ENCODE data around the gene YKT6. TPM values are rescaled to one million over a fixed set of nuclear protein-coding genes. Genes with fewer than 3 reads are reported as not detected.

Gene YKT6
- total and polyA plus RNA-seq, 2 experiments from 2014 or later: 33.5 to 114 TPM

DNA sequence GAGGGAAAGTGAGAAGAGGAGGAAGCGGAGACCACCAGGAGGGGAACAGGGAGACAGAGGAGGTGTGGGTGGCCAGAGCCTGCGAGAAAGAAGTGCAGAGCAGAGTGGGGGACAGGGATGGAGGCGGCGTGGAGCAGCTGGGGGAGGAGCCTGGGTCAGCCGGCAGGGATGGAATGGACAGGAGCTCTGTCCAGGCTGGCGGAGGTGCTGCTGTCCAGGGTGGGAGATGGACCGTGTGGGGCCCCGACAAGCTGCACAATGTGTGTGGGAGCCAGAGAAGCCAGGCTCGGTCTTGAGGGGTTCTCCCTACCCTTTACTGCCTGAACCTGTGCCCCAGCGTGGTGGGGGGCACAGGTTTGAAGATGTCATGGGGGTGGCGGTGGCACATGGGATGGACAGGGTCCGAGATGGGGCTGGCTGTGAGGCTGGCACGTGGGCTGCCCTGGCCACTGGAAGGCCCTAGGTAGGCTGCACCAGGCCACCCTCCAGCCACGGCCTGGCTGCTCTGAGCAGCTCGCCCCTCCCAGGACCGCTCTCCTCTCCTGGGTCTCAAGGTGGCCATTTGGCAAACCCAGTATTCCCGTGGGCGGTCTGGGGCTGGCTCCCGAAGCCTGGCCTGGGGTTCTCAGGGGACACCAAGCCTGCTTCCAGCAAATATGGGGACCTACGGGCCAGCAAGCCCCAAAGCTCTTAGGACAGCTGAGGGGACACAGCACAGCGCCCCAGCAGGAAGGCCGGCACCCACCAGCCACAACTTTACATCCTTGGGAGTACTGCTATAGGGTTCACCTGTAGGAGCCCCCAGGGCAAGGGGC, 32.3 kb downstream of the YKT6 start (continued):
- TF ChIP-seq NANOG (IDR thresholded peaks at IDR 0.05; ENCODE audit: borderline replicate concordance): no peak

DNA sequence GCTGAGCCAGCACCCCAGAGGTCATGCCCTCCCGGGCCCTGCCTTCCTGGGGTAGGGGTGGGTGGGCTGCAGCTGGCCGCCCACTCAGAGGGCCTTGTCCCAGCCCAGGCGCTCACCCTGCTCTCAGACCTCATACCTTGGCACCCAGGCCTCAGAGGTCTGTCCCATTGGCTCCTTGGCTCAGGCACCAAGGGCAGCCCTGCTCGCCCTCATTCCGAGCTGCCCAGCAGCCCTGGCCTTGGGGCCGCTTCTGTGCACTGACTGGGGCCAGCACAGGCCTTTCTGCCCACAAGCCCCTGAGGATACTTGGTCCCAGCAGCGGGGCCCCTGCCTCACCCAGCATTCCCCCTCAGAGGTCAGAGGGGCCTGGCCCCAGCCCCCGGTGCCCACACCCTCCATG, 34.3 kb downstream of the YKT6 start:
- H3K9me2 ChIP-seq (ENCODE audit: insufficient read depth): no peaks in the 10 kb centered on the region
- no peak overlapping the region for H3K4me3 ChIP-seq
- H2AFZ ChIP-seq: no peak overlapping the region
- Mint-ChIP-seq H3K4me3 (no peak overlapping the region), H3K27me3 (ENCODE audit: insufficient read depth, low read depth, poor library complexity) (peaks cover 7% of the 10 kb centered on the region), H3K4me1 (peaks cover 7% of the 10 kb centered on the region), H3K36me3 (ENCODE audit: low read depth) (no peaks in the 10 kb centered on the region), H3K27ac (no peak overlapping the region), H3K9me3 (no peaks in the 10 kb centered on the region)
- H3K36me3 ChIP-seq (ENCODE audit: insufficient read depth): no peaks in the 10 kb centered on the region
- no peak overlapping the region for H3K4me2 ChIP-seq
- no peaks in the 10 kb centered on the region for H4K20me1 ChIP-seq (replicated peaks; ENCODE audit: insufficient read depth)
- H3K79me2 ChIP-seq (replicated peaks; ENCODE audit: insufficient read depth): no peaks in the 10 kb centered on the region
- H3K27ac ChIP-seq (ENCODE audit: low read depth): no peak overlapping the region
- no peaks in the 10 kb centered on the region for H3K4me1 ChIP-seq (ENCODE audit: insufficient read depth)
- DNase-seq (ENCODE audit: low spot score): no peak
- no peaks in the 10 kb centered on the region for H3F3A ChIP-seq (replicated peaks; ENCODE audit: low read depth)
- no peaks in the 10 kb centered on the region for H3K27me3 ChIP-seq (ENCODE audit: insufficient read depth)
- ATAC-seq: no peak
- TF ChIP-seq, protein P1, sequence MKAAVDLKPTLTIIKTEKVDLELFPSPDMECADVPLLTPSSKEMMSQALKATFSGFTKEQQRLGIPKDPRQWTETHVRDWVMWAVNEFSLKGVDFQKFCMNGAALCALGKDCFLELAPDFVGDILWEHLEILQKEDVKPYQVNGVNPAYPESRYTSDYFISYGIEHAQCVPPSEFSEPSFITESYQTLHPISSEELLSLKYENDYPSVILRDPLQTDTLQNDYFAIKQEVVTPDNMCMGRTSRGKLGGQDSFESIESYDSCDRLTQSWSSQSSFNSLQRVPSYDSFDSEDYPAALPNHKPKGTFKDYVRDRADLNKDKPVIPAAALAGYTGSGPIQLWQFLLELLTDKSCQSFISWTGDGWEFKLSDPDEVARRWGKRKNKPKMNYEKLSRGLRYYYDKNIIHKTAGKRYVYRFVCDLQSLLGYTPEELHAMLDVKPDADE (IDR thresholded peaks at IDR 0.05): no peak
- TF ChIP-seq, protein P2, sequence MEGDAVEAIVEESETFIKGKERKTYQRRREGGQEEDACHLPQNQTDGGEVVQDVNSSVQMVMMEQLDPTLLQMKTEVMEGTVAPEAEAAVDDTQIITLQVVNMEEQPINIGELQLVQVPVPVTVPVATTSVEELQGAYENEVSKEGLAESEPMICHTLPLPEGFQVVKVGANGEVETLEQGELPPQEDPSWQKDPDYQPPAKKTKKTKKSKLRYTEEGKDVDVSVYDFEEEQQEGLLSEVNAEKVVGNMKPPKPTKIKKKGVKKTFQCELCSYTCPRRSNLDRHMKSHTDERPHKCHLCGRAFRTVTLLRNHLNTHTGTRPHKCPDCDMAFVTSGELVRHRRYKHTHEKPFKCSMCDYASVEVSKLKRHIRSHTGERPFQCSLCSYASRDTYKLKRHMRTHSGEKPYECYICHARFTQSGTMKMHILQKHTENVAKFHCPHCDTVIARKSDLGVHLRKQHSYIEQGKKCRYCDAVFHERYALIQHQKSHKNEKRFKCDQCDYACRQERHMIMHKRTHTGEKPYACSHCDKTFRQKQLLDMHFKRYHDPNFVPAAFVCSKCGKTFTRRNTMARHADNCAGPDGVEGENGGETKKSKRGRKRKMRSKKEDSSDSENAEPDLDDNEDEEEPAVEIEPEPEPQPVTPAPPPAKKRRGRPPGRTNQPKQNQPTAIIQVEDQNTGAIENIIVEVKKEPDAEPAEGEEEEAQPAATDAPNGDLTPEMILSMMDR (conservative IDR thresholded peaks at IDR 0.05; ENCODE audit: low read depth in 2 of 2): no peak
- TF ChIP-seq CREB1 (CRISPR knock-in tag; IDR thresholded peaks at IDR 0.05; ENCODE audit: low read depth): no peak
- TF ChIP-seq, protein P3, sequence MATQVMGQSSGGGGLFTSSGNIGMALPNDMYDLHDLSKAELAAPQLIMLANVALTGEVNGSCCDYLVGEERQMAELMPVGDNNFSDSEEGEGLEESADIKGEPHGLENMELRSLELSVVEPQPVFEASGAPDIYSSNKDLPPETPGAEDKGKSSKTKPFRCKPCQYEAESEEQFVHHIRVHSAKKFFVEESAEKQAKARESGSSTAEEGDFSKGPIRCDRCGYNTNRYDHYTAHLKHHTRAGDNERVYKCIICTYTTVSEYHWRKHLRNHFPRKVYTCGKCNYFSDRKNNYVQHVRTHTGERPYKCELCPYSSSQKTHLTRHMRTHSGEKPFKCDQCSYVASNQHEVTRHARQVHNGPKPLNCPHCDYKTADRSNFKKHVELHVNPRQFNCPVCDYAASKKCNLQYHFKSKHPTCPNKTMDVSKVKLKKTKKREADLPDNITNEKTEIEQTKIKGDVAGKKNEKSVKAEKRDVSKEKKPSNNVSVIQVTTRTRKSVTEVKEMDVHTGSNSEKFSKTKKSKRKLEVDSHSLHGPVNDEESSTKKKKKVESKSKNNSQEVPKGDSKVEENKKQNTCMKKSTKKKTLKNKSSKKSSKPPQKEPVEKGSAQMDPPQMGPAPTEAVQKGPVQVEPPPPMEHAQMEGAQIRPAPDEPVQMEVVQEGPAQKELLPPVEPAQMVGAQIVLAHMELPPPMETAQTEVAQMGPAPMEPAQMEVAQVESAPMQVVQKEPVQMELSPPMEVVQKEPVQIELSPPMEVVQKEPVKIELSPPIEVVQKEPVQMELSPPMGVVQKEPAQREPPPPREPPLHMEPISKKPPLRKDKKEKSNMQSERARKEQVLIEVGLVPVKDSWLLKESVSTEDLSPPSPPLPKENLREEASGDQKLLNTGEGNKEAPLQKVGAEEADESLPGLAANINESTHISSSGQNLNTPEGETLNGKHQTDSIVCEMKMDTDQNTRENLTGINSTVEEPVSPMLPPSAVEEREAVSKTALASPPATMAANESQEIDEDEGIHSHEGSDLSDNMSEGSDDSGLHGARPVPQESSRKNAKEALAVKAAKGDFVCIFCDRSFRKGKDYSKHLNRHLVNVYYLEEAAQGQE (IDR thresholded peaks at IDR 0.05; ENCODE audit: unreplicated experiment): no peak
- no peak for TF ChIP-seq JUNB (IDR thresholded peaks at IDR 0.05; ENCODE audit: unreplicated experiment)
- TF ChIP-seq, protein P4, sequence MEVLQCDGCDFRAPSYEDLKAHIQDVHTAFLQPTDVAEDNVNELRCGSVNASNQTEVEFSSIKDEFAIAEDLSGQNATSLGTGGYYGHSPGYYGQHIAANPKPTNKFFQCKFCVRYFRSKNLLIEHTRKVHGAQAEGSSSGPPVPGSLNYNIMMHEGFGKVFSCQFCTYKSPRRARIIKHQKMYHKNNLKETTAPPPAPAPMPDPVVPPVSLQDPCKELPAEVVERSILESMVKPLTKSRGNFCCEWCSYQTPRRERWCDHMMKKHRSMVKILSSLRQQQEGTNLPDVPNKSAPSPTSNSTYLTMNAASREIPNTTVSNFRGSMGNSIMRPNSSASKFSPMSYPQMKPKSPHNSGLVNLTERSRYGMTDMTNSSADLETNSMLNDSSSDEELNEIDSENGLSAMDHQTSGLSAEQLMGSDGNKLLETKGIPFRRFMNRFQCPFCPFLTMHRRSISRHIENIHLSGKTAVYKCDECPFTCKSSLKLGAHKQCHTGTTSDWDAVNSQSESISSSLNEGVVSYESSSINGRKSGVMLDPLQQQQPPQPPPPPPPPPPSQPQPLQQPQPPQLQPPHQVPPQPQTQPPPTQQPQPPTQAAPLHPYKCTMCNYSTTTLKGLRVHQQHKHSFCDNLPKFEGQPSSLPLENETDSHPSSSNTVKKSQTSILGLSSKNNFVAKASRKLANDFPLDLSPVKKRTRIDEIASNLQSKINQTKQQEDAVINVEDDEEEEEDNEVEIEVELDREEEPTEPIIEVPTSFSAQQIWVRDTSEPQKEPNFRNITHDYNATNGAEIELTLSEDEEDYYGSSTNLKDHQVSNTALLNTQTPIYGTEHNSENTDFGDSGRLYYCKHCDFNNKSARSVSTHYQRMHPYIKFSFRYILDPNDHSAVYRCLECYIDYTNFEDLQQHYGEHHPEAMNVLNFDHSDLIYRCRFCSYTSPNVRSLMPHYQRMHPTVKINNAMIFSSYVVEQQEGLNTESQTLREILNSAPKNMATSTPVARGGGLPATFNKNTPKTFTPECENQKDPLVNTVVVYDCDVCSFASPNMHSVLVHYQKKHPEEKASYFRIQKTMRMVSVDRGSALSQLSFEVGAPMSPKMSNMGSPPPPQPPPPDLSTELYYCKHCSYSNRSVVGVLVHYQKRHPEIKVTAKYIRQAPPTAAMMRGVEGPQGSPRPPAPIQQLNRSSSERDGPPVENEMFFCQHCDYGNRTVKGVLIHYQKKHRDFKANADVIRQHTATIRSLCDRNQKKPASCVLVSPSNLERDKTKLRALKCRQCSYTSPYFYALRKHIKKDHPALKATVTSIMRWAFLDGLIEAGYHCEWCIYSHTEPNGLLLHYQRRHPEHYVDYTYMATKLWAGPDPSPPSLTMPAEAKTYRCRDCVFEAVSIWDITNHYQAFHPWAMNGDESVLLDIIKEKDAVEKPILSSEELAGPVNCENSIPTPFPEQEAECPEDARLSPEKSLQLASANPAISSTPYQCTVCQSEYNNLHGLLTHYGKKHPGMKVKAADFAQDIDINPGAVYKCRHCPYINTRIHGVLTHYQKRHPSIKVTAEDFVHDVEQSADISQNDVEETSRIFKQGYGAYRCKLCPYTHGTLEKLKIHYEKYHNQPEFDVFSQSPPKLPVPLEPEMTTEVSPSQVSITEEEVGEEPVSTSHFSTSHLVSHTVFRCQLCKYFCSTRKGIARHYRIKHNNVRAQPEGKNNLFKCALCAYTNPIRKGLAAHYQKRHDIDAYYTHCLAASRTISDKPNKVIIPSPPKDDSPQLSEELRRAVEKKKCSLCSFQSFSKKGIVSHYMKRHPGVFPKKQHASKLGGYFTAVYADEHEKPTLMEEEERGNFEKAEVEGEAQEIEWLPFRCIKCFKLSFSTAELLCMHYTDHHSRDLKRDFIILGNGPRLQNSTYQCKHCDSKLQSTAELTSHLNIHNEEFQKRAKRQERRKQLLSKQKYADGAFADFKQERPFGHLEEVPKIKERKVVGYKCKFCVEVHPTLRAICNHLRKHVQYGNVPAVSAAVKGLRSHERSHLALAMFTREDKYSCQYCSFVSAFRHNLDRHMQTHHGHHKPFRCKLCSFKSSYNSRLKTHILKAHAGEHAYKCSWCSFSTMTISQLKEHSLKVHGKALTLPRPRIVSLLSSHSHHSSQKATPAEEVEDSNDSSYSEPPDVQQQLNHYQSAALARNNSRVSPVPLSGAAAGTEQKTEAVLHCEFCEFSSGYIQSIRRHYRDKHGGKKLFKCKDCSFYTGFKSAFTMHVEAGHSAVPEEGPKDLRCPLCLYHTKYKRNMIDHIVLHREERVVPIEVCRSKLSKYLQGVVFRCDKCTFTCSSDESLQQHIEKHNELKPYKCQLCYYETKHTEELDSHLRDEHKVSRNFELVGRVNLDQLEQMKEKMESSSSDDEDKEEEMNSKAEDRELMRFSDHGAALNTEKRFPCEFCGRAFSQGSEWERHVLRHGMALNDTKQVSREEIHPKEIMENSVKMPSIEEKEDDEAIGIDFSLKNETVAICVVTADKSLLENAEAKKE (CRISPR knock-in tag; IDR thresholded peaks at IDR 0.05): no peak
- TF ChIP-seq ZNF114 (CRISPR knock-in tag; IDR thresholded peaks at IDR 0.05): no peak
- TF ChIP-seq EZH2 (IDR thresholded peaks at IDR 0.05; ENCODE audit: low read depth, unreplicated experiment): no peak
- no peak for TF ChIP-seq EZH2phosphoT487 (IDR thresholded peaks at IDR 0.05; ENCODE audit: unreplicated experiment)
- no peak for TF ChIP-seq POLR2AphosphoS5 (IDR thresholded peaks at IDR 0.05; ENCODE audit: low read depth)
- no peak for TF ChIP-seq STAT1 (IDR thresholded peaks at IDR 0.05; ENCODE audit: unreplicated experiment)
- TF ChIP-seq NANOG (IDR thresholded peaks at IDR 0.05; ENCODE audit: borderline replicate concordance): no peak
